HG02678 (cell line): ENCODE data around the gene FHIT.

Experiments
- ATAC-seq: cut with Tn5 transposase; IDR thresholded peaks from one replicate; pipeline ENCODE4 v1.9.1; 2021; ENCODE audit warnings: mild to moderate bottlenecking, moderate library complexity; ENCODE audit not compliant: unreplicated experiment

FHIT gene

DNA sequence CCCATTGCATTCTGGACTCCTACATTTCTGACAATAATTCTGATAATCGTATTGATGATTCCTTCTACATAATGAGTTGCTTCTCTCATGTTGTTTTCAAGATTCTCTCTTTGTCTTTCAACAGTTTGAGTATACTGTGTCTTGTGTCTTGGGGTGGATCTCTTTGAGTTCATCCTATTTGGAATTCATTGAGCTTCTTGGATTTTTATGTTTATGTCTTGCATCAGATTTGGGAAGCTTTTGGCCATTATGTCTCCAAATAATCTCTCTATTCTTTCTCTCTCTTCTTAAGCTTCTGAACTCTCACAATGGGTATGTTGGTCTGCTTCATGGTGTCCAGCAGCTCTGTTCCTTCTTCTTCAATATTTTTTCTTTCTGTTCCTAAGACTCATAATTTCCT, 592.2 kb downstream of the FHIT start:
- ATAC-seq = no peak

DNA sequence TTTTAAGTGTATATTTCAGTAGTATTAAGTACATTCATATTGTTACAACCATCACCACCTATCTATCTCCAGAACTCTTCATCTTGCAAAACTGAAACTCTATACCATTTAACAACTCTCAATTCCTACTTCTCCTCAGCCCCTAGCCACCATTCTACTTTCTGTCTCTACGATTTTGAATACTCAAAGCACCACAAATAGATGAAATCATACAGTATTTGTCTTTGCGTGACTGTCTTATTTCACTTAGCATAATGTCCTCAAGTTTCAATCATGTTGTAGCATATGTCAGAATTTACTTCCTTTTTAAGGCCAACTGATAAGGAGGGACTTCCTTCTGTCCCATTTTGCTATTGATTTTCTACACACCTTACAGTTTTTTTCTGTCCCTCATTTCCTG, 593.3 kb downstream of the FHIT start:
- ATAC-seq = peak; percentile 92

- no peak for ATAC-seq
These were observed 598.4 kb downstream of the FHIT start for GRCh38 chr3:60652829-60653228.

GRCh38 chr3:60651799-60652198, 599.5 kb downstream of the FHIT start:
- ATAC-seq = no peak

GRCh38 chr3:60650171-60650570, 601.1 kb downstream of the FHIT start:
- ATAC-seq = no peak

DNA sequence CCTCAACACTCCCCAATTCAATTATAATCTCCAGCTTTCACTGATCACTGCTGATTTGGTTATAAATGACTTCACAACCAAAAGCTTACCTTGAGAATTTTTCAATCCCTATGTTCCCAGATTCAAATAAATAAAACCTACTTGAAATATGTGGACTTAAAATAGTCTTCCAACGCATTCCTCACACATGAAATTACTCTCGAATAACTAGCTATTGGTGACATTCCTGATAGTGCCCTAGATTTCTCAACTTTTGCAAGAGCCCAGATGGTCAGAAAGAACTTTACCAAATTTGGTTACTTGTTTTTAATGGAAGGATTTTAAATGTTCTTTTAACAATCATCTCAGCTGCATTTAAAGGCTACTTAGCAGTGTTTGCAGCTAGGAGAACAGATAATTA, 605.5 kb downstream of the FHIT start:
- no peak for ATAC-seq

GRCh38 chr3:60643831-60644230, 607.4 kb downstream of the FHIT start:
- ATAC-seq = no peak

DNA sequence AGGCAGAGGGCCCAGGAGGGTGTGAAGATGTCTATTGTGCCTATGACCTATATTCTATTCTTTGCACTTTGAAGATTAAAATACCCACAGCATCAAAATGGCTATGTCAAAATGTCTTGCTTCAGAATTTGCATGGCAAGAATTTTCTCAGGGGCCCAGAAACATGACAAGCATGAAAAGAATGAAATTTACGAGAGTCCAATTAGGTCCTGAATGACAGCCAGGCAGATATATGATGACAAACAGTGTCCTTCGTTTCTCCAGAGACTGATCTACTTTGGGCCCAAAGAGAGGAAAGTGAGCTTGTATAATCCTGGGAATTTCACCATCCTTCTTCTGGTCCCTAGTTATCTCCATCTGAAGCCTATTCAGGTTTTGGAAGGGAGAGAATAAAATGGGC, 609.9 kb downstream of the FHIT start:
- ATAC-seq = no peak

DNA sequence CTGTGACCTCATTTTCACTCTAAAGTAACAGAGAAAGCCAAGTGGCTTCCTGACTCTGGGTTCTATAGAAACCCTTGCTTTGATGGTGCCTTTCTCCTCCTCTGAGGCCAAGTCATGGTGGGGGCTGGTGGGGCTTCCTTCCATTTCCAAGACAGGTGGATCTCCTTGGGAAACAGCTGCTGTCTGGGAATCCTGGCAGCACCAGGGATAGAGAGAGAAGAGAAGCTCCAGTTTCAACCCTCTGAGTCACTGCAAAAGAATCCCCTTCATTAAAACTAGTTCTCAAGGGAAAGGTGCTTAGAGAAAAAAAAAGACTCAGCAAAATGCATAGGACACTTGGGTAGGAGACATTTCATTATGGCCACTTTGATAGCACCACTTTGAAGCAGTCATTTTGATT, 614.4 kb downstream of the FHIT start:
- no peak for ATAC-seq

DNA sequence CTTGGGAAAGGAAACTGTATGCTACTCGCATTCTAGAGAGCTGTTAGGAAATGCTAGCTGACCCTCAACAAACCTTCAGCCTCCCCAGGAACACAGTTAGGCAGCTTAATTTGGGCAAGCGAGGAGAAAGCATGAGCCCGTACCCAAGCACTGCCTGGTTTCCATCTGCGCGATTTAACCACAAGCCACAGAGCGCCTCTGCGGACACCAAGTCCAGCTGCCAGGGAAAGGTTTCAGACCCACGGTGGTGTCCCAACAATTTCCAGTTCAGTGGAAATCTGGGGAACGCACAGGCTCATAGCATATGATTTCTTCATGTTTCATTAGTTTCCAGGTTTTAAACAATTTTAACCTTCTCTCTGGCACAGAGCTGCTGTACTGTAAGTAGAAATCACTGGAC, 617.6 kb downstream of the FHIT start:
- no peak for ATAC-seq

- ATAC-seq = no peak
These were observed 619.7 kb downstream of the FHIT start for GRCh38 chr3:60631509-60631908.

DNA sequence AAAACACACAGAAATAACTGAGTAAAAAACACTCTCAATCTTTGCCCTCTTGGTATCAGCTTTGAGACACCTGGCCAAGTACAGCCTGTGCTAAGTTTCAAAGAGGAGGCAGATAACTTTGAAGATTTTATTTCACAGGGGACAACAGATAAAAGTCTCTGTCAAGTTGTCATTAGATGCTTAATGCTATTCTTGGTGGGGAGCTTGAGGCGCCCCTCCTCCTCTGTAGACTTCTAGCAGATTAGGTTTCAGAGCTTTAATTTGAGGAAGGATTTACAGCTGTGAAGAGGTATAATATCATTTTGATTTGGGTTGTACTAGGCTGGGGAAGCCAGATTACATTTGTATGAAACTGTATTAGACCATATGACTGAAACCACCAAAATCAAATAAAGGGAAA, 620.3 kb downstream of the FHIT start:
- ATAC-seq = no peak

DNA sequence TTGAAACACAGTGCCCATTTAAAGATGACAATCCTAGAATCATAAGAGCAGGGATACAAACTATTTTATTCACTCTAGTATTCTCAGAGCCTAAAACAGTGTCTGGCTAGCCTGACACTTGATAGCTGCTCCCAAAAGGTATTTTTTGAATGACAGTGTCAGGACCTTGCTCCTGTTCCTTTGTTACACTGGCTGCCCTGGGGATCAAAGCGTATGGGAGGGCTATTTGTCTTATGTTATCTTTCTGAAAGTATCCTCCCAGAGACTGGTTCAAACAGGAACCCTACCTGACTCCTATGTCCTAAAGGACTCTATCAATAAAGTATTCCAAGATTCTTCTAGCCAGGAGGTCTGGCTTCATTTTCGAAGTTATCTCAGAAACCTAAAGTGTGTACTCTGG, 621.4 kb downstream of the FHIT start:
- ATAC-seq = no peak

DNA sequence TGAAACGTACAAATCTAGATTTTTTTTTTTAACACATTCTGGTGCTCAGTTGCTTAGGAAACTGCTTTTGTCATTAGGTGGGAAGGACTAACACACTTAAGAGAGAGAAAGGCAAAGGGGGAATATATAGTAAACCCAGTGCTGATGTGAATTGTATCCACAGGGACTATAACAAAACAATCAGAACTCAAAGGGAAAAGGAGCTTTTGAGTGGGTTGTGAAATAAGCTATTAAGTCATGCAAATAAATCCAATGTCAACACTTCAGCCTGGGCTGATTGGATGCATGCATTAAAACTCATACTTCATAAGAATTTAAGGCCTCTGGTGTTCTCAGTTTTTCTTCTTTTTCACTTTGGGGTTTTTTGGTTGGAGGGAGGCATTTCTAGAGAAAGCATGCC, 628.9 kb downstream of the FHIT start:
- ATAC-seq = no peak

- ATAC-seq = no peak
These were observed 634.1 kb downstream of the FHIT start for GRCh38 chr3:60617188-60617587.

- ATAC-seq = no peak
These were observed 637.4 kb downstream of the FHIT start for GRCh38 chr3:60613769-60614303.

DNA sequence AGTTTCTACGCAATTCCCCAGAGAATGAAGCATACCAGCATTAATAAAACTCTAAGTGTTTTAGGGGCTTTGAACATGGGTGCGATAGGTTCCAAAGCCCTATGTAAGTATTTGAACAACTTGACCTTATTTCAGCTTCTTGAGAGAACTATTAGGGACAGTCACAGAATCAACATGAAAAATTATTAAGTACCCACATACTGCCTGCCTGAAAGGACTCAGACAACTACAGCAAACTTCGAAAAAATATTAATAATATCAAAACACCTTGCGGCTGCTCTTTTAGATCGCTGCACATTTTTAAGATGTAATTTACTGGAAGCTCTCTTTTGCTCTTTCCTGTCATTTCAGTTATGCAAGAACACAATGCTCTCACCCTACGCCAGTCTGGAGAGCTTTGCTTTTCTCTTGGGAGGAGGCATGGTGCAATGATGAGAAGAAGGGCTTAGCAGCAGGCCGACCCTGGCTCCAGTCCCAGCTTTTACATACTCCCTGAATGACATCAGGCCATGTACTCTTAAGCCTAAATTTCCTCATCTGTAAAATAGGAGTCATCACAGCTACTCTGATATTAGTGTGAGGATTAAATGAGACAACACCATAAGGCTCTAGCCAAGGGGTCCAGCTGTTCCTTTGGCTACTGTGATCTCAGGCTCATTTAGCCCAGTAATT, 640.7 kb downstream of the FHIT start:
- ATAC-seq = no peak

GRCh38 chr3:60609446-60609845, 641.8 kb downstream of the FHIT start:
- no peak for ATAC-seq

- ATAC-seq = no peak
These were observed 647.4 kb downstream of the FHIT start for GRCh38 chr3:60603860-60604259.

DNA sequence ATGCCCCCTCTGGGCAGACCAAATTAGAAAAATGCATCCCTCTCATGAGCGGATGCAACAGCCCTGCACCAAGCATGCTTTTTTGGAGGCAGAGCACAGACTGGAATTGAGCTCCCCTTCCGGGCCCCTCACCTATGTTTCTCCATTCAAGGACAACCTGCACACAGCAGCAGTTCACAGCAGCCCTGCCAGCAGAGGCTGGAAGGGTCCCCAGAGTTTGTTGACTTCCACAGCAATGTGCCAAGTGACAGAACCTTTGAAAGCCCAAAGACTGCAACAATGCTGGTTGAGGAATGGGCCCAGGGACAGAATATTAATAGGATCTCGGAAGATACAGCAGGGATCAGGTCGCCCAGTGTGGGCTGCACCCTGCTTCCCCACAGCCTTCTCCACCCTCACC, 650.4 kb downstream of the FHIT start:
- no peak for ATAC-seq

GRCh38 chr3:60599586-60599985, 651.7 kb downstream of the FHIT start:
- ATAC-seq = no peak

DNA sequence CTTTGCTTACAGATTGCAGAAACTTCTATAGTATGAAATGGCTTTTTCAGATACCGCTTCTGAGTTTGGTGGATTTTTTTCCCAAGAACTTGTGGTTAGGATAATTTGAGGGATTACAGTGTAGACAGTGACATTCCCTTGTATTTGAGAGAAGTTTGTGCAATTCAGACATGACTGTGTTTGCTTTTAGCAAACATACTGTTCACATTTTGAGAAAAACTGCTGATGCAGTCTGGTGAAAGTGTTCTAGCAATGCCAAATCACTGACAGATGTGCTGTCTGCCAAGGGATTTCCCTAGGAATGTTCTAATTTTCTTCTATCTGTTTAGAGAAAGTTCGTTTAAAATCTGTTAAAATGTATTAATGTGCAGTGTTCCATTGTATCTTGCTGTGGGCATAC, 652.6 kb downstream of the FHIT start:
- ATAC-seq = no peak

DNA sequence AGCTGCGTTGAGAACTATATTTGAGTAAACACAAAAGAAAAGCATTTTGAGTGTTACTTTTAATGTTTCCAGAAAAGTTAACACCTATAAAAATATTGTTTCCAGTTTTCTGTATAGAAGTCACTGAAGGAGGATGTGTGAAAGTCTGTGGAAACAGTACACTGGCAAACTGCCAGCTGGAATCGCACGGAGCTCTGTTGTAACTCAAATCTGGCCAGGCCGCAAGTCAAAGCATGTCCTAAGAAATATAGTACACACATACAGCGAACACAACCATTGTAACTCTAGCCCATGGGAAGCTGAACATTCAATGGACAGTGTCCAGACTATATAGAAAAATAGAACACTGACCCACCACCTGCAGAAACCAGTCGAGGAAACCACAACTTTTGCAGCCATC, 657.2 kb downstream of the FHIT start:
- no peak for ATAC-seq
